ENCODE measurements around the gene CCDC201.

DNA sequence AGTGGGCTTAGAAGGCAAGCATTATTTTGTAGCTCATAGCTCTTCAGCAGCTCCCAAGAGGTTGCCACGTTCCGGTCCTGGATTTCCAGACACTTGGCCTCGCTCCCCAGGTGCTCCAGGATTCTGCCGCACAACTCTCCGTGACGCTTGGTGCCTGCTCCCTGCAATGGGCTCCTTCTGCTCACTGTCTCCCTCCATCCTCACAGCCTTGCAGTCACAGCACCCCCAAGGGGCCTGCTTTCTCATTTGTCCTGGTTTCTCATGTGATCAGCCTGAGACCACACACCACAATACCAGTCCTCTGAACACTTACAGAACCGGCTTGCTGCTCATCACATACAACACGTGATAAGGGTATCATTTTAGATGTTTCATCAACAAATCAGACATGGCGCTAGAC, 38.4 kb upstream of the CCDC201 start:
- TF ChIP-seq POLR2A (IDR thresholded peaks at IDR 0.05), result no peak
- TF ChIP-seq CTCF (IDR thresholded peaks at IDR 0.05), result no peak
- TF ChIP-seq EP300 (IDR thresholded peaks at IDR 0.05), result no peak
